Measurements from ENCODE around the gene EHD1.

GRCh38 chr11:64862987-64863390 lies 15.4 kb downstream of the EHD1 start:
- no peak for TF ChIP-seq EZH2 (IDR thresholded peaks at IDR 0.05; ENCODE audit: low read length)
- TF ChIP-seq, protein P1, sequence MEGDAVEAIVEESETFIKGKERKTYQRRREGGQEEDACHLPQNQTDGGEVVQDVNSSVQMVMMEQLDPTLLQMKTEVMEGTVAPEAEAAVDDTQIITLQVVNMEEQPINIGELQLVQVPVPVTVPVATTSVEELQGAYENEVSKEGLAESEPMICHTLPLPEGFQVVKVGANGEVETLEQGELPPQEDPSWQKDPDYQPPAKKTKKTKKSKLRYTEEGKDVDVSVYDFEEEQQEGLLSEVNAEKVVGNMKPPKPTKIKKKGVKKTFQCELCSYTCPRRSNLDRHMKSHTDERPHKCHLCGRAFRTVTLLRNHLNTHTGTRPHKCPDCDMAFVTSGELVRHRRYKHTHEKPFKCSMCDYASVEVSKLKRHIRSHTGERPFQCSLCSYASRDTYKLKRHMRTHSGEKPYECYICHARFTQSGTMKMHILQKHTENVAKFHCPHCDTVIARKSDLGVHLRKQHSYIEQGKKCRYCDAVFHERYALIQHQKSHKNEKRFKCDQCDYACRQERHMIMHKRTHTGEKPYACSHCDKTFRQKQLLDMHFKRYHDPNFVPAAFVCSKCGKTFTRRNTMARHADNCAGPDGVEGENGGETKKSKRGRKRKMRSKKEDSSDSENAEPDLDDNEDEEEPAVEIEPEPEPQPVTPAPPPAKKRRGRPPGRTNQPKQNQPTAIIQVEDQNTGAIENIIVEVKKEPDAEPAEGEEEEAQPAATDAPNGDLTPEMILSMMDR (optimal IDR thresholded peaks at IDR 0.05 in 1 of 3, IDR thresholded peaks at IDR 0.05 in 1 of 3, conservative IDR thresholded peaks at IDR 0.05 in 1 of 3; ENCODE audit: extremely low read depth in 1 of 3, insufficient read depth in 2 of 3, low read length in 3 of 3), result no peak
